GM19324 (cell line): ENCODE results near the gene PCDHAC2.

Source experiments
- ATAC-seq: cut with Tn5 transposase; IDR thresholded peaks from one replicate; pipeline ENCODE4 v1.9.1; 2021; ENCODE audit warnings: mild to moderate bottlenecking, moderate library complexity; ENCODE audit not compliant: unreplicated experiment, low FRiP score

Gene PCDHAC2

DNA sequence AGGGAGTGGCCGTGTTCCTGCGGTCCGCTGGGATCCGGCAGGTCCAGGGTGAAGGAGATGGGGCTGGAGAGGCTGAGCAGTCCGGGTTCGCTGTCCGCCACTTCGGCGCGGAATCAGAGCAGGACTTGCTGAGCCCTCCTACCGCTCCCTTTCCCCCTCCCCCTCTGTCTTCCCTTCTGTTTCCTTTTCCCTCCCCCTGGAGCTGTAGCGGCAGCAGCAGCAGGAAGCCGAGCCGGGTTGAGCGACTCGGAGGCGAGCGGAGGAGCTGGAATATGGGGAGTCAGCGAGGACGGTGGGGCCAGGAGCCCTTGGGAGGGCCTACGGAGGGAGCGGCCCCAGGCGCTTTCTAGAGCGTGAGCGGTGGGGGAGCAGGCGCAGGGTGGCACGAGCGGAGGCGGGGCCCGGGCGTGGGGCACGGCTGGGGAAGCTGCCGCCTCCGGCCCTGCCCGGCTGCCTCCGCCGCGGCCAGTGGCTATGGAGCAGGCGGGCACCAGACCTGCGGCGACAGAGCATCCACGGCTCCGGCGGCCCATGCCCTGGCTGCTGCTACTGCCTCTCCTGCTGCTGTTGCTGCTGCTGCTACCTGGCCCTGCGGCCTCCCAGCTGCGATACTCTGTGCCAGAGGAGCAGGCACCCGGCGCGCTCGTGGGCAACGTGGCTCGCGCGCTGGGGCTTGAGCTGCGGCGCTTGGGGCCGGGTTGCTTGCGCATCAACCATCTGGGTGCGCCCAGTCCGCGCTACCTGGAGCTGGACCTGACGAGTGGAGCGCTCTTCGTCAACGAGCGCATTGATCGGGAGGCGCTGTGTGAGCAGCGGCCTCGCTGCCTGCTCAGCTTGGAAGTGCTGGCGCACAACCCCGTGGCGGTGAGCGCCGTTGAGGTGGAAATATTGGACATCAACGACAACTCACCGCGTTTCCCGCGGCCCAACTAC, at the start of gene PCDHAC2:
PCDHAC2 (plus strand) TSS at position 184 of the 933 bp plus-strand sequence; CDS start at position 475, 291 bp downstream.
- no peak for ATAC-seq

DNA sequence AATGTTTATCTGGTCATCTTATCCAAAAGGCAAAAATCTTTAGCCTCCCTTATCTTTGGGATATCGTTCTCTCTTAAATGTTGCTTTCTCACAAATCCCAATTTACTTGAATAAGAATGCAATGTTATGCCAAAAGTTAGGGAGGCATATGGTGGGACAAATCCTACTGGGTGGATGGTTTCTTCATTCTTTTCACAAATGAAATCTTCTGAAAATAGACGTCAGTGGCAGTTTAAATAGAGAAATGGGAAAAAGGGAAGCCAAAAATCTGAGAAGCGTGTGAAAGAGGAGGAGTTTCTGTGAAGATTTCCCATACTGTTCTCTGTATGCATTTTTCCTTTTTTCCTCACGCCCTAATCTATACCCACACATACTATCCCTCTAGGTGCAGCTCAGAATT, 42.7 kb upstream of the PCDHAC2 start:
- no peak for ATAC-seq

- no peak for ATAC-seq
These were observed 40.4 kb upstream of the PCDHAC2 start, which contains the start of gene PCDHAC1 for GRCh38 chr5:140925806-140926442. PCDHAC1 (plus strand) TSS chr5:140926299; CDS start chr5:140926893, 594 bp downstream.

GRCh38 chr5:140926443-140927227, 39.6 kb upstream of the PCDHAC2 start:
- ATAC-seq = no peak

- ATAC-seq = no peak
These were observed 39.1 kb upstream of the PCDHAC2 start for GRCh38 chr5:140927228-140927573.

GRCh38 chr5:140934964-140935606, 31.2 kb upstream of the PCDHAC2 start:
- ATAC-seq = no peak

DNA sequence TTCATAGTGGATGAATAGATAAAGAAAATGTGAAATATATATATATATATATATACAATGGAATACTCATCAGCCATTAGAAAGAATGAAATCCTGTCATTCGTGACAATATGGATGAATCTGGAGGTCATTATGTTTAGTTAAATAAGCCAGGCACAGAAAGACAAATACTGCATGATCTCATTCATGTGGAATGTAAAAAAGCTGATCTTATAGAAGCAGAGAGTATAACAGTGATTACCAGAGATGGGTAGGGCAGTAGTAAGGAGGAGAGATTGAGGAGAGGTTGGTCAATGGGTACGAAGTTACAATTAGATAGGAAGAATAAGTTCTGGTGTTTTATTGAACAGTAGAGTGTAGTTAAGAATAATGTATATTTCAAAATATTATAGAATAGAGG, 19.7 kb upstream of the PCDHAC2 start:
- no peak for ATAC-seq

DNA sequence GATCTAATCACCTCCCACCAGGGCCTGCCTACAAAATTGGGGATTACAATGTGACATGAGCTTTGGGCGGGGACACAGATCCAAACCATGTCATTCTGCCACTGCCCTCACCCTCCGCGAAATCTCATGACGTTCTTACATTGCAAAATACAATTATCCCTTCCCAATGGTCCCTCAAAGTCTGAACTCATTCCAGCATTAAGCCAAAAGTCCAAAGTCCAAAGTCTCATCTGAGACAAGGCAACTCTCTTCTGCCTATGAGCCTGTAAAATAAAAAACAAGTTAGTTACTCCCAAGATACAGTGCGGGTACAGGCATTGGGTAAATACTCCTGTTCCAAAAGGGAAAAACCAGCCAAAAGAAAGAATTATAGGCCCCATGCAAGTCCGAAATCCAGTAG, 14.6 kb upstream of the PCDHAC2 start:
- no peak for ATAC-seq

- ATAC-seq = no peak
These were observed 13.0 kb upstream of the PCDHAC2 start for GRCh38 chr5:140953234-140953633.

DNA sequence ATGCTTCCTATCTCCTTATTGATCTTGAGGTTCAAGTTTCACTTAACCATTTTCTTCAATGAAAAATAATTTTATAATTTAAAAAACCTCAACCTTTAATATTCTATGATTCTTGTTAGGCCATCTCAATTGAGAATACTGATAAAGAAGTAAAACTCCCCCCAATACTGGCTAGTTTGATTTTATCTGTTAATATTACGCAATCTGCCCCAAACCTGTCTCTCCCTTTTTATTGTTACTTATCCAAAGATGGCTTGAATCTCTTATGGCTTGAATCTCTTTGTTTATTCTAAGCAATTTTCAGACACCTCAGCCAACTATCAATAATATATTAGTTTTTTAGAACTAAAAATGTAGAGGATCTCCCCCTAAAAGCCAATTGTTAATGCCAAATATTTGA, 4.1 kb upstream of the PCDHAC2 start:
- no peak for ATAC-seq

DNA sequence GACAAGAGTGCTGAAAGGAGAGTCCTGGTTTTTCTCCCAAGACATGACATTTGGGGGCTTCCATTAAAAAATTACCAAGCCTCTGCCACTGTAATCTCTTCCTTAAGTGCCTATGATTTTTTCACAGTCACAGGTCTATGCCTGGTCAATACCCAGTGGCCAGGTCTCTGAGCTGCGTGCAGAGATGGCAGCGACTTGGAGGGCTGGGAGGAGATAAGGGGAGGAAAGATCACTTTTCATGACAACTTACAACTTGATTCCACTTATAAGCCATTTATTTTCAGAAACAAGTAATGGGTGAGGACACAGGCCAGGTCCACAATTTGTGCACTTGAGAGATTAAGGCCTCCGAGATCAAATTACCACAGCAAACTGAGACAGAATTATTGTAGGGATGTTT, 1.9 kb upstream of the PCDHAC2 start:
- no peak for ATAC-seq

DNA sequence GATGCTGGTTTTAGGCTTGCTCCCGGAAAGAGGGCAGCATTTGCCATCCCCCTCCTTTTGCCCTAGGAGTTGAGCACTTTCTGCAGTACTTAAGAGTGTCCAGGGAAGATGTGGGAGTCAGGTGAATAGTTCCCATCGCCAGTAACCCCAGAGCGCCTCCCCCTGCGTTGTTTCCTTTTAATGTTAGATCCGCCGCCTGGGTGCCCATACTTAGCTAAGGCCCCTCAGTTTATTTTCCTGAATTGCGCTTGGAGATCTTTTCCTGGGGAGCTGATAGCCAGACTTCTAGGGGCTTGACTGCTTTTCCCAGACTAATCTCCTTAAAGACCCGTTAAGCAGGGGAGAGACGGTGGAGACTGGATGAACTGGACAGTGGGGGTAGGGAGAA, 377 bp upstream of the PCDHAC2 start:
- no peak for ATAC-seq

DNA sequence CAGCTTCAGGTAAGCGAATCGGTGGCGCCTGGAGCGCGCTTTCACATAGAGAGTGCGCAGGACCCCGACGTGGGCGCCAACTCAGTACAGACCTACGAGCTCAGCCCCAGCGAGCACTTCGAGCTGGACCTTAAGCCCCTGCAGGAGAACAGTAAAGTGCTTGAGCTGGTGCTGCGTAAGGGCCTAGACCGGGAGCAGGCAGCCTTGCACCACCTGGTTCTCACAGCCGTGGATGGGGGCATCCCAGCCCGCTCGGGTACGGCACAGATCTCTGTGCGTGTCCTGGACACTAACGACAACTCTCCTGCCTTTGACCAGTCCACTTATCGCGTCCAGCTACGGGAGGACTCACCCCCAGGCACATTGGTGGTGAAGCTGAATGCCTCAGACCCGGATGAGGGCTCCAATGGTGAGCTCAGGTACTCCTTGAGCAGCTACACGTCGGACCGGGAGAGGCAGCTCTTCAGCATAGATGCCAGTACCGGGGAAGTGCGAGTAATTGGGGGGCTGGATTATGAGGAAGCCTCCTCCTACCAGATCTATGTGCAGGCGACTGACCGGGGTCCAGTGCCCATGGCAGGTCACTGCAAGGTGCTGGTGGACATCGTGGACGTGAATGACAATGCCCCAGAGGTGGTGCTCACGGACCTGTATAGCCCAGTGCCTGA, 1.1 kb downstream of the PCDHAC2 start:
- no peak for ATAC-seq

GRCh38 chr5:140969880-140970279, 3.6 kb downstream of the PCDHAC2 start:
- no peak for ATAC-seq

GRCh38 chr5:140973550-140973949, 7.3 kb downstream of the PCDHAC2 start:
- no peak for ATAC-seq

DNA sequence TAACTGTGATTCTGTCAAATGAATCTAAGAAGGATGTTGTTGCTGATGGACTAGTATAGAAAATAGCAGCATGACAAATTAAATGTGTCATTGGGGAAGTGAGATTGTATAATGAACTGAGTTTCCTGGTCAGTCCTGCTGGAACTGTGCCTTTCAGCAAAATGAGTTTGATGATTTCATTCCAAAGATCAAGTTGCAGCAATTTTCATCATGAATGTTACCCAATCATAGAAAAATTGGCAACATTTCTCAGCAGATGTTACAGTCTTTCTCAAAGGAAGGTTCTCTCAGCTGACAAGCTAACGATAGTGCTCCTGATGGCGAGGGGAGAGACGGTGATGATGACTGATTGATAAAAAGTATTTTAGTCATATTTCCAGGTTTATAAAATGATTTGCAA, 10.7 kb downstream of the PCDHAC2 start:
- no peak for ATAC-seq

GRCh38 chr5:140978260-140978659, 12.0 kb downstream of the PCDHAC2 start:
- ATAC-seq = no peak

DNA sequence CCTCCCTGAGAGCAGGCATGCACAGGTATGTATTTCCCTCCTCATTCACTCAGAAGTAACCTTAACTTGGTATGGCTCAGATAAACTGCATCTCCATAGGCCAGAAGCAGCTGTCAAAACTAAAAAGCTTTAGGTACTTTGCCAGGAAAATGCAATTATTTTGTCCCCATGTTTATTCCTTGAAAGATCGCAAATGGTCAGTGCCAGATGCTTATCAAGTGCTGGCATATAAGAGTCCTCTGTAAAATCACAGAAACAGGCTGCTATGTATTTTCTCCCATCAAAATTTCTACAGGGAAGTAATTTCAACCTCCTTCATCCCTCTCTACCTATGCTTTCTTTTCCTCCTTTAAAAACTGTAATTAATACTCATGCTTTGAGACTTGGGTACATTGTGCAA, 12.7 kb downstream of the PCDHAC2 start:
- no peak for ATAC-seq

GRCh38 chr5:140982083-140982716, 15.9 kb downstream of the PCDHAC2 start:
- no peak for ATAC-seq

DNA sequence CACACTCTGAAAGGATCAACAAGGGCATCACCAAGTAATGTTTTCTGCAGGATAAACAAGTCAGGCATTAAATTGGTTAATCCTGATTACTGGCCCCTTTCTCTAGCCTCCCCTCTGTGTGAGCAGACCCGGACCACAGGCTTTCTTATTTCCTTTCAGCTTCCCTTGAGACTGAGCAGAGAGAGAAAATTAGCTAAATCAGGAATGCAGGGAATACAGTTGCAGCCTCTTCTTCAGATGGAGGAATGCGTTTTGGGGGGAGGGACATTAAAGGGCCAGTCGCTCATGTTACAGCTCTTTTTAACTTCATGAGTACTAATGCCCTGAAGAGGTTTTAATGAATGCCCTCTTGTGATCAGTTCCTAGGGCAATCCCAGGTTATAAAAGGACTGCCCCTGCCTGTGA, 19.8 kb downstream of the PCDHAC2 start:
- ATAC-seq = no peak
